Caco-2 (cell line): Measurements from ENCODE around the gene C5orf15. TPM values are rescaled to one million over a fixed set of nuclear protein-coding genes. Genes with fewer than 3 reads are reported as not detected.

ENCODE experiments used
- BruUV-seq: library from RNA; stranded (reverse); fragments of 400-500 nt; replicated peaks from 2 replicates; lab custom pipeline; 2021; lab: Mats Ljungman, UMichigan
- CTCF ChIA-PET: fragments of 300-600 bp; sonication (Branson Sonifier 250); formaldehyde crosslinking; loops from one replicate; lab custom pipeline; 2022; ENCODE audit warnings: antibody characterized with exemption; lab: Charles Lee
- POLR2A ChIA-PET: fragments of 300-600 bp; sonication (Branson Sonifier 250); formaldehyde crosslinking; loops from one replicate; lab custom pipeline; 2022; ENCODE audit warnings: antibody characterized with exemption; lab: Charles Lee
- DNase-seq, 2 experiments: peaks; one replicate each; pipeline versions ENCODE4 v3.0.0 to v3.0.0-alpha.2; 2020 to 2022
- H3K27me3 ChIP-seq: replicated peaks from 2 replicates; pipeline ENCODE4 v1.6.0; 2011; ENCODE audit warnings: low read length; ENCODE audit not compliant: control insufficient read depth, insufficient read depth
- H3K36me3 ChIP-seq: 2 replicates; pipeline ENCODE4 v1.5.1; 2011; ENCODE audit warnings: low read length; ENCODE audit not compliant: control insufficient read depth, insufficient read depth
- H3K4me1 ChIP-seq: fragments of 250-450 bp; sonication (Bioruptor Pico); 2 replicates; pipeline ENCODE4 v1.5.1; 2020; ENCODE audit warnings: mild to moderate bottlenecking
- H3K4me3 ChIP-seq: 2 replicates; pipeline ENCODE4 v1.5.1; 2011; ENCODE audit warnings: low read depth, mild to moderate bottlenecking, control low read depth, low read length
- H3K9me3 ChIP-seq: fragments of 250-450 bp; sonication (Bioruptor Pico); 2 replicates; pipeline ENCODE4 v1.5.1; 2020; ENCODE audit warnings: mild to moderate bottlenecking, moderate library complexity
- H3K27ac Mint-ChIP-seq: one replicate; pipeline ENCODE4 v1.8.0; 2022; ENCODE audit warnings: mixed read lengths; ENCODE audit not compliant: unreplicated experiment
- H3K27me3 Mint-ChIP-seq: one replicate; pipeline ENCODE4 v1.8.0; 2022; ENCODE audit warnings: mixed read lengths; ENCODE audit not compliant: insufficient read depth, unreplicated experiment
- H3K36me3 Mint-ChIP-seq: one replicate; pipeline ENCODE4 v1.8.0; 2022; ENCODE audit warnings: mild to moderate bottlenecking, mixed read lengths; ENCODE audit not compliant: insufficient read depth, unreplicated experiment
- H3K4me1 Mint-ChIP-seq: one replicate; pipeline ENCODE4 v1.8.0; 2022; ENCODE audit warnings: low read depth, mixed read lengths; ENCODE audit not compliant: unreplicated experiment
- H3K4me3 Mint-ChIP-seq: one replicate; pipeline ENCODE4 v1.8.0; 2022; ENCODE audit warnings: mild to moderate bottlenecking, moderate library complexity, mixed read lengths; ENCODE audit not compliant: unreplicated experiment
- H3K9me3 Mint-ChIP-seq: one replicate; pipeline ENCODE4 v1.8.0; 2022; ENCODE audit warnings: mixed read lengths; ENCODE audit not compliant: unreplicated experiment
- CTCF ChIP-seq, 2 experiments: fragments of 200-600 bp in 1 of 2; IDR thresholded peaks; 1 replicate in 1 of 2; 2 replicates in 1 of 2; pipeline versions ENCODE4 v1.5.1 to v1.8.0; 2011 to 2022; ENCODE audit warnings: antibody characterized with exemption in 1 of 2, control low read depth in 1 of 2, inconsistent platforms in 1 of 2, low read depth in 1 of 2, low read length in 1 of 2, mild to moderate bottlenecking in 1 of 2, moderate library complexity in 1 of 2; ENCODE audit not compliant: insufficient read depth in 1 of 2, severe bottlenecking in 1 of 2, unreplicated experiment in 1 of 2
- intact Hi-C: fragments of 100-400 bp; cut with micrococcal nuclease; formaldehyde crosslinking; loops from one replicate; pipeline ENCODE4 v1.10.0; 2022; ENCODE audit not compliant: unreplicated experiment
- total RNA-seq: library from RNA; stranded (reverse); gene quantifications from 2 replicates; pipeline ENCODE4 v1.2.3, GENCODE V29; 2022

C5orf15 gene
- total RNA-seq, 1 experiment from 2014 or later = 35.6 TPM

- Mint-ChIP-seq H3K27me3 (no peaks in the 10 kb centered on the region), H3K36me3 (peaks cover 51% of the 10 kb centered on the region), H3K9me3 (no peaks in the 10 kb centered on the region), H3K27ac (no peak overlapping the region), H3K4me3 (no peak overlapping the region), H3K4me1 (peaks cover 44% of the 10 kb centered on the region)
- no peak for TF ChIP-seq CTCF (IDR thresholded peaks at IDR 0.05; ENCODE audit: insufficient read depth in 1 of 2, low read depth in 1 of 2, low read length in 1 of 2, severe bottlenecking in 1 of 2, unreplicated experiment in 1 of 2)
- H3K9me3 ChIP-seq = no peaks in the 10 kb centered on the region
- ChIA-PET CTCF (interaction anchor here (0.6 to 1.5 kb wide), 3 partner anchors 33 to 1467 kb away, joined by 3 to 7 read pairs (median 4); no protein-coding TSS in a partner anchor), POLR2A (interaction anchor here (0.7 kb wide), 1 partner anchor 9 kb away, joined by 3 read pairs; no protein-coding TSS in a partner anchor)
- H3K27me3 ChIP-seq = no peaks in the 10 kb centered on the region
- peaks cover 43% of the 10 kb centered on the region for H3K4me1 ChIP-seq
- BruUV-seq = no TSS peak
- peak; percentile 39 to 59 for DNase-seq
- no peak overlapping the region for H3K4me3 ChIP-seq
- intact Hi-C loops = no loop called here
- H3K36me3 ChIP-seq = peaks cover 1% of the 10 kb centered on the region
Observed at GRCh38 chr5:133993185-133993936, 24.9 kb upstream of the C5orf15 start.

GRCh38 chr5:133992429-133993155 lies 24.2 kb upstream of the C5orf15 start:
- POLR2A ChIA-PET = no interaction called here
- Histone ChIP-seq H3K27me3 (no peaks in the 10 kb centered on the region), H3K4me1 (peaks cover 43% of the 10 kb centered on the region), H3K36me3 (peaks cover 1% of the 10 kb centered on the region), H3K4me3 (no peak overlapping the region), H3K9me3 (no peaks in the 10 kb centered on the region)
- H3K4me3 Mint-ChIP-seq = no peak overlapping the region
- H3K27ac Mint-ChIP-seq = peak overlapping the region; percentile 48
- TF ChIP-seq CTCF (IDR thresholded peaks at IDR 0.05; ENCODE audit: insufficient read depth in 1 of 2, low read depth in 1 of 2, low read length in 1 of 2, severe bottlenecking in 1 of 2, unreplicated experiment in 1 of 2) = no peak
- intact Hi-C loops = no loop called here
- H3K36me3 Mint-ChIP-seq = peaks cover 57% of the 10 kb centered on the region
- CTCF ChIA-PET = interaction anchor here (1.2 to 1.5 kb wide), 2 partner anchors 34 to 47 kb away, joined by 4 to 7 read pairs; no protein-coding TSS in a partner anchor
- no peaks in the 10 kb centered on the region for H3K27me3 Mint-ChIP-seq
- no peak for DNase-seq
- H3K9me3 Mint-ChIP-seq = no peaks in the 10 kb centered on the region
- BruUV-seq = no TSS peak
- H3K4me1 Mint-ChIP-seq = peaks cover 44% of the 10 kb centered on the region

- intact Hi-C loops = no loop called here
- peaks cover 36% of the 10 kb centered on the region for H3K4me1 ChIP-seq
- H3K4me3 Mint-ChIP-seq = no peak overlapping the region
- ChIA-PET POLR2A (no interaction called here), CTCF (no interaction called here)
- H3K27me3 ChIP-seq = no peaks in the 10 kb centered on the region
- no peaks in the 10 kb centered on the region for H3K27me3 Mint-ChIP-seq
- H3K4me3 ChIP-seq = no peak overlapping the region
- H3K9me3 ChIP-seq = no peaks in the 10 kb centered on the region
- H3K9me3 Mint-ChIP-seq = no peaks in the 10 kb centered on the region
- peaks cover 1% of the 10 kb centered on the region for H3K36me3 ChIP-seq
- DNase-seq = no peak
- H3K4me1 Mint-ChIP-seq = peaks cover 36% of the 10 kb centered on the region
- peaks cover 69% of the 10 kb centered on the region for H3K36me3 Mint-ChIP-seq
- no peak overlapping the region for H3K27ac Mint-ChIP-seq
- no TSS peak for BruUV-seq
- no peak for TF ChIP-seq CTCF (IDR thresholded peaks at IDR 0.05; ENCODE audit: insufficient read depth in 1 of 2, low read depth in 1 of 2, low read length in 1 of 2, severe bottlenecking in 1 of 2, unreplicated experiment in 1 of 2)
Observed at GRCh38 chr5:133991171-133991910, 22.9 kb upstream of the C5orf15 start.
